HG03066 (cell line): ENCODE results near the gene CMTM1.
A peak's percentile ranks its signal among the peaks of the same experiment; 100 is the strongest.

Source experiments
- ATAC-seq: cut with Tn5 transposase; IDR thresholded peaks from one replicate; pipeline ENCODE4 v1.9.1; 2021; ENCODE audit warnings: low read depth; ENCODE audit not compliant: unreplicated experiment

Gene CMTM1

DNA sequence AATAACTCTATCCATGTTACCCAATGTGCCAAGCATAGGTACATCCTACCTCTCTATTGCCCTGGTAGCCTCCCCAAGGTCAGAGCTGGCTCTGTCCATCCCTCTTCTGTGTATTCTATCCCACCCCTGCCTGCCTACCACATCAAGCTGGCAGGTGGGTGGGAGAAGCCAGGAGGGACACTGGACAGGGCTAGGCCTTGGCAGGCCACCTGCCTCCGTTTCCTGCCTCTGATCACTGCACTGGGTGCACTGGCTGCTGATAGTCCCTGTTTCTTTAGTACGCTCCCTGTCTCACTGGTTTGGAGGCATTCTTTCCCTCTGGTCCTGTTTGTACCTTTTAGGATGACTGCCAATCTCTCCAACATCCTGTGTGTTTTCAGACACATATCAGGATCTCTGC, 29.0 kb upstream of the CMTM1 start:
- ATAC-seq: no peak

DNA sequence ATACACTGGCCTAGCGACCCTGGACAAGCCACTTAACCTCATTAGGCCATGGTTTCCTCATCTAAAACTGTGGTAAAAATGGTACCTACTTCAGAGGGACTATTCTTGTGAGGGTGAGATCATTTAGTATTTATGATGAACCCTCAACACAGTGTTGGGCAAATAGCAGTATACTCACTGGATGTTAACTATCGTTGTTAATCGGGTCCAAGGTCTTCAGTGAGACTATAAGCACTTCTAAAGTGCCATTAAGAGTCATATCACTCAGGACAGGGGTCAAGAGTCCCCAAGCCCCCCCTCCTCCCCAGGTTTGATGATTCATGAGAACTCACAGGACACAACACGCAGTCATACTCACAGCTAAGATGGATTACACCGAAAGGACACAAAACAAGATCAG, 27.3 kb upstream of the CMTM1 start:
- no peak for ATAC-seq

DNA sequence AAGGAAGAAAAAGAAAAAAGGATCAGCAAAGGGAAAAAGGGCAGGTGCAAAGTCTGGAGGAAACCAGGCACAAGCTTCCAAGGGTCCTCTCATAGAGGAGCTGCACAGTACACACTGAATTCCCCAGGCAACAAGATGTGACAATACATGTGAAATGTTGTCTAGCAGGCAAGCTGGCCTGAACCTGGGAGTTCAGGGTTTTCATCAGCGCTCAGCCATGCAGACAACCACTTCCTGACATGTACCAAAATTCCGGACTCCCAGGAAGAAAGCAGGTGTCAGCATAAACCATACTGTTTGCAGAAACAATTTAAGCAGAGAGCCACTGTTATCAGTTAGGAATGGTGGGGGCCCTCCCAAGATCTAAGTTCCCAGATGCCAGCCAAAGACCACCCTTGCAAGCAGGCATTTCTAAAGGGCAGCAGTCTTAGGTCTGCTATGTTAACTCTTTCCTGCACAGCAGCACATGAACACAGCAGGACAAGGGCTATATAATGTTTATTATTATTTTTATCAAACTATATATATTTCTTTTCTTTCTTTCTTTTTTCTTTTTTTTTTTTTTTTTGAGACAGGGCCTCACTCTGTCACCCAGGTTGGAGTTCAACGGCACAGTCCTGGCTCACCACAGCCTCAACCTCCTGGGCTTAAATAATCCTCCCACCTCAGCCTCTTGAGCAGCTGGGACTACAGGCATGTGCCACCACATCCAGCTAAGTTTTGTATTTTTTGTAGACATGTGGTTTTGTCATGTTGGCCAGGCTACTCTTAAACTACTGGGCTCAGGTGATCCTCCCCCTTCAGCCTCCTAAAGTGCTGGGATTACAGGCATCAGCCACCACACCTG, 26.4 kb upstream of the CMTM1 start:
- peak; percentile 76 for ATAC-seq

DNA sequence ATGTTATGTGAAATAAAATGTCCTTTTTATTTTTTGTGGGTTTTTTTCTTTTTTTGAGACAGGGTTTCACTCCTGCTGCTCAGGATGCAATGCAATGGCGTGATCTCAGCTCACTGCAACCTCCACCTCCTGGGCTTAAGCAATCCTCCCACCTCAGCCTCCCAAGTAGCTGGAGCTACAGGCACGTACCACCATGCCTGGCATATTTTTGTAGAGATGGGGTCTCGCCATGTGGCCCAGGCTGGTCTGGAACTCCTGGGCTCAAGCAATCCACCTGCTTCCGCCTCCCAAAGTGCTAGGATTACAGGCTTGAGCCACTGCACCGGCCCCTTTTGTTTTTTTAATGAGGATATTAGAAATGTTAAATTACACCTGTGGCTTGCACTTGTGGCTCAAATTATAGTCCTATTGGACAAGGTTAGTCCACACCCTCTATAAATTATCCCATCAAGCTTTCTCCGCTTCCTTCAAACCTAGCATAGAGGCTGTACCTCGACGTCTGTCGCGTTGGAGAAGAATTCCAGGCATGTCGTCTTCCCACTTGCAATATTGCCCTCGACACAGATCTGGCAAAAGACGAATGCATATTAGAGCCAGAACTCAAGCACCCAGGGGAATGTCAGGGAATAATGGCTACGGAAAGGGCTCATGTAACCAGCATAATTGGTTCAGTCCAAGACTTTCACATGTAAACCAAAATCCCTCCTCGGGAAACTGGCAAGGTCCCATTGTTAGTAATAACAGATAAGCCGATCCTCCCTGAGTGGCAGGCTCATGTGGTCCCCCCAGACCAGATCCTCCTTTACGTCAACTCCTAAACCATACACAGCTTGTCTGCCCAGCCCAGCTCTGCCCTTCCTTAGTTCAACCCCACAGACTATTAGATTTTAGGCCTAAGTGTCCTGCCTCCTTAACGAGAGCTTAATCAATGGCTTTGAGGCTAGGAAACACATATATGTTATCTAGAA, 24.6 kb upstream of the CMTM1 start:
- no peak for ATAC-seq

DNA sequence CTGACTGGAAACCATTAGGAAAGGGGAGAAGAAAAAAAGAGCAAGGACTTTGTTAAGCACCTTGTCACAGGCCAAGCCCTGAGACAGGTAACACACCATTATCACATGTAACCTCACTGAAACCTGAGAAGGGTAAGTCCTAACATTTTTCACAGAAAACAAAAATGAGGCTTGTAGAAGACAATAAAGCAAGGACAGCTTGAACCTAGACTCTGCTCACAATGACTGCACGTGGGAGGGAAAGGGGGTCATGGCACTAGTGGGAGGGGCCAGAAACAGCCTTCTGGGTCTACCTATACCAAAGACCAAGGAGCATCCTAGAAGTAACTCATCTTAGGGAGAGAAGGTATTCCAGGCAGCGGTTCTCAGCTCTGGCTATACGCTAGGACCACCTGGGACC, 23.8 kb upstream of the CMTM1 start:
- no peak for ATAC-seq

DNA sequence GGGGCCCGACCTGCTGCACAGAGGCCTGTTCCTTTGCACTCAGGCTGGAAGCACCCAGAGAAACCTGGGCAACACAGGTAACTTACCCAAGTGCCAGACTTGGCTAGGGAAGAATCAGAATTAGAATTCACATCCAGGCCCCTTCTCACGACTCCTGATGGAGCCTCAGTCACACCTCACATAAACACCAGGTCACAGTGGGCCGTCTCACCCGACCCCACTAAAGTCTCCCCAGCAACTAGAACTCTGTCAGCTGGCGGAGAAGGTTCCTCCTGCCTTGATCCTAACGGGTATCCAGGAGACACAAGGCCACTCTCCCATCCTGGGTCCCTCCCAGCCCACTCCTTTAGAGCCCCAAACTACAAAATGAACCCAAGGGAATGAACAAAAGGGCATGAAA, 22.7 kb upstream of the CMTM1 start:
- no peak for ATAC-seq

DNA sequence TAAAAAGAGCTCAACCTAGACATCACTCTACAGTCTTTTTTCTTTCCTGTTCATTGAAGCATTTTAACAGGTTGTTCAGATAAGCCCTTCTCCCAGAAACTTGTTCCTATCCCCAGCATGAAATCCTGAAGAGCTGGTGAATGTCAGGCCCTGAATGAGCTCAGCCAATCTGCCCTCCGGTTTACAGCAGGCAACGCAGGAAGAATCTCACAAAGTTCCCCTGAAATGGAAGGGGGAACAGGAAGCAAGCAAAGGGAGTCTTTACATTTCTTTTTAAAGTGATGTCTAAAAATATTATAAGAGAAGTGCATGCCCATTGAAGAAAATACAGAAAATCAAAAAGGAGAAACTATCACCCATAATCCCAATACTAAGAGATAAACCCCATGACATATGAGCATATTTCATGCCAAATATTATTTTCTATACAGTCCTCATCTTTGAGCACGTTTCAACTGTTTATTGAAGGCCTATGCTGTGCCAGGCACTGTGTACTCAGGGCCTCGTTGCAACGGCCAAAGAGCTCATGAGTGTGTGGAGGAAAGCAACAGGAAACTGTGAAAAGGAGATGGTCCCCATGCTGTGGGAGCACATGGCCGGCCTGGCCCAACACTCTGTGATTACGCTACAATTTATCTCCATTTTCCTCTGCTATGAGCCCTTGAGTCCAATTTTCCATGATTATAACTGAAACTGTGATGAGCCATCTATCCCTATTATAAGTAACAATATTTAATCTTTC, 22.1 kb upstream of the CMTM1 start:
- ATAC-seq: no peak

DNA sequence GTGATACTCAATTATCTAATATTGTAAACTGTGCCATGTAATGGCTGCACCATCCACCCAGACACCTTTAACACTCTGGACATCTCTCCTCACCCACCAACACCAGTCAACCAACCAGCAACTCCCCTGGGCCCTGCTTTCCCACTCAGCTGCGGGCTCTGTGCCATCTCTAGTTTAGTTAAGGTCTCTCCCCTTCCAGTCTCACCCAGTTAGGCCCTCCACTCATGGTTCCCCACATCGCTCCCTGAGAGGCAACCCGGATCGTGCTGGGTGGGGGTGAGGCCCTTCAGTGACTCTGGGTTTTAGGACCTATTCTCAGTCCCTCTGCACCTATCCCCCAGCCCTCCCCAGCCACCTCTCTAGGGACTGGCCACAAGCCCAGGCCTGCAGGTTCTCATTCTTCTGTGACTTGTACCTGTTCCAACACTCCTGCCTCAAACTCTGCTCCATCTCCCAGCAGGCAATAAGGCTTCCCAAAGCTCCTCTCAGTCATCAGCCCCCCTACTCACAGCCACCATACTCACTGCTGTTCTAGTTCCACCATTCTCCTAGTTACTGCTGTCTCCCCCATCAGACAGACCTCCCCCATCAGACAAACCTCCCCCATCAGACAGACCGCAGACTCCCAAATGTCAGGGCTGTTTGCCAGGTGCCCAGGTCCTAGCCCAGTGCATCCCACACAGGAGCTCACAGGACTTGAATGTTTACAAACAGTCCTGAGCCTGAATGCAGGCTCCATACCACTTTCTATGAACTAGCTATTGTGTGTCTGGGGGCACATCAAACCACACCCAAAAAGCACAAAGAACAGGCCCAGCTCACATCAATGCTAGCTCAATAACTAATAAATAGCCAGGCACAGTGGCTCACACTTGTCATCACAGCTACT, 18.9 kb upstream of the CMTM1 start:
- ATAC-seq: no peak

DNA sequence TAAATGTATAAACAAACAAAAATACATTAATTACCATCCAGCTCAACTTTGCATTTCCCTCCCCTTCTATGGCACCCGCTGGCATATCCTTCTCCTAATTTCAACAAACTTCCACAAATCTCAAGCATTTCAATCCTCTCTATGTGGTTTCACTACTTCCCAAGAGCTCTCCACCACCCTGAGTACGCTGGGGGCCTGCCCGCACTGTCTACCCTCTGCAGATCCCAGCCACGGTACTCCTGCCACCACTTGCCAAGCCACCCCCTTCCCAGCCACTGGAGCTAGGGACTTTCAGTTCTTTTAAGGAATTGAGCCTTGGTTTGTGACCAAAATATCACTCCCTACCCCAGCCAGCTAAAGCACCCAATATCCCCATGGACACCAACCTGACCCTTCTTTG, 18.2 kb upstream of the CMTM1 start:
- ATAC-seq: no peak

DNA sequence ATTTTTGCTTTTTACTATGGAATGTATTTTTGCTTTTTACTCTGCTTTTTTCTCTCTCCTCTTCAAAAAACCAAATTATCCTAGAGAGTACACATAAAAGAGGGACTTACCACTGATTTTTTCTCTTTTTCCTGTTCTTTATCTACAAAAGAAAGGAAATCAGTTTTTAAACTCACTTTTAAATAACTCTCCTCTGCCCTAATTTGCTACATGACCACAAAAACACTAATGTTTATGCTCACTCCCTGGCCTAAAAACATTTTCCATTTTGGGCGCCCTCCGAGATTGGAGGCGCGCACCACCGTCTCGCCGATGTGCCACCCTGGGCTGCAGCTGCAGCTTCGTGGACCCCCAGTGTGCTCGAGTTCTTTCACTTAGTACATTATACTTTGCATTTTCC, 17.4 kb upstream of the CMTM1 start:
- no peak for ATAC-seq

DNA sequence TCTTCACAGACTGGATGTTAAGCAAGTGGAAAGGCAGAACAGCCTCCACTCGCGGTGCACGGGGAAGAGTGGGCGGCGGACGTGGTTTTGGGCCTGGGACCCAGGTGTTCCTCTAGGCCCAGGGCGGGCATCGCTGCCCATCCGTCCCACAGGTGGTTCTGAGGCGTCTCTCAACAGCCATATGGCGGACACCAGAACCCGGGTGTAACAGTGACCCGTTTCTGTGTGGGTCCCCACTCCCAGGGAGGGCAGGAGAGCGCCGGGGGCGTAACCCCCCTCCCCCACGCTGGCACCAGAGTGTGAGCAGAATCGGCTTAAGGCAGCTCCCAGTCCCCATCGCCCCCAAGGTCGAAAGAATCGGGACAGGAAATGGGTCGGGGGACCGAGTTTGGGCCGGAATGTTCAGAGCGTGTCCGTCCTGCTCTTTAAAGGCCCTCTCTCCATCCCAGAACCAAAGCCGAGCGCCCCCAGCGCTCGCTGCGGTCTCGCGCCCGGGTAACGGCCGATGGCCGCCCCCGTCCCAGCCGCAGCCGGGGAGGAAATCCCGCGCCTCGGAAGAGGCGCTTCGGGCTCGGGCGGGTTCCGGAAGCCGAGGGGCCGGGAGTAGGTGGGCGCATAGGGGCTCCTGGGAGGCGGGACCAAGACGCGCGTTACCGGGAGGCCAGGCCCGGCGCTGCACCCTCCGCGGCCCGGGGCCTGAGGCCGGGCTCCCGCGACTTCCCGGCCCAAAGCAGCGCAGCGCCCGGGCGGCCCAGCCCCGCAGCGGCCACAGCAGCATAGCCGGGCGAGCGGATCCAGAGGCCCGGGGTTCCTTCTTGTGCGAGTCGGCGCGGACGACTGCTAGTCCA, 16.7 kb upstream of the CMTM1 start, which contains the start of gene TK2:
Gene TK2 (minus strand): TSS at position 839 of the 848 bp plus-strand sequence. CDS start 61 bp downstream, at position 778.
- ATAC-seq: no peak

DNA sequence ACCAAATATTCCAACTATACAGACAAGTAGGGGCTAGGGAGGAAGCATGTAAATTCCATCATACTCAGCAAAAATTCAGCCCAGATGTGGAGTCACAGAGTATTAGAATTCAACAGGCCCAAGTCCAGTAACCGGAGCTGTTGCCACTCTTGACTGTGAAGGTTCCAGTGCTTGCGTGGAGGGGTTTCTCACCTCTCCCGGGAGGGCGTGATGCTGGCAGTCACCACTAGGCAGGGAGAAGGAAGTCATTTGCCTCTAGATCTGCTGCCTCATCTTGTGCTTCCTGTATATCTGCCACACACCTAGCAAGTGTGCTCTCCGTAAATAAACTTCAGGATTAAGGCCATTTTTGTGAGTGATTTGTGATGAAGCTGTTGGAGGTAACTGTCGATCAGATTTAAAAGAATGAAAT, 14.9 kb upstream of the CMTM1 start:
- no peak for ATAC-seq

DNA sequence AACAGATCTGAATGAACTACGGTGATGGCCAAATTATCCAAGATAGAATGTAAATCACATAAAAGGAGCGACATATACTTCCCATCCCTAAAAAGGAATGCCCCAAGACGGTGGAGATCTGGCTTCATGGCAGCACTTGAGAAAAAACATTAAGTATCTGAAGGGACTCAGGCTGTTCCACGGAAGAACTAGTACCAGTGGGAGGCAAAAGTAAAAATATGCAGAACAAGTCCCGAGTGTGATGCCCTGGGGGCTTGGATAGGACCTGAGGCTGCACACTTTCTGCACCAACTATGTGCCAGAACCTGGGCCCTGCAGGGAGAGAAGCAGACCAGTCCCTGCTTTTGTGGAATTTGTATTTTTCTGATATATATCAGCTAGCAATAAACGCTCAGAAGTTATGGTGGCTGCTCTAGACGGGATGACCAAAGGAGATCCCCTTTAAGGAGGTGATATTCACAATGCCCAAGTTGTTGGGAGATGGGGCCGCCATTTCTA, 14.4 kb upstream of the CMTM1 start:
- peak; percentile 1 for ATAC-seq

DNA sequence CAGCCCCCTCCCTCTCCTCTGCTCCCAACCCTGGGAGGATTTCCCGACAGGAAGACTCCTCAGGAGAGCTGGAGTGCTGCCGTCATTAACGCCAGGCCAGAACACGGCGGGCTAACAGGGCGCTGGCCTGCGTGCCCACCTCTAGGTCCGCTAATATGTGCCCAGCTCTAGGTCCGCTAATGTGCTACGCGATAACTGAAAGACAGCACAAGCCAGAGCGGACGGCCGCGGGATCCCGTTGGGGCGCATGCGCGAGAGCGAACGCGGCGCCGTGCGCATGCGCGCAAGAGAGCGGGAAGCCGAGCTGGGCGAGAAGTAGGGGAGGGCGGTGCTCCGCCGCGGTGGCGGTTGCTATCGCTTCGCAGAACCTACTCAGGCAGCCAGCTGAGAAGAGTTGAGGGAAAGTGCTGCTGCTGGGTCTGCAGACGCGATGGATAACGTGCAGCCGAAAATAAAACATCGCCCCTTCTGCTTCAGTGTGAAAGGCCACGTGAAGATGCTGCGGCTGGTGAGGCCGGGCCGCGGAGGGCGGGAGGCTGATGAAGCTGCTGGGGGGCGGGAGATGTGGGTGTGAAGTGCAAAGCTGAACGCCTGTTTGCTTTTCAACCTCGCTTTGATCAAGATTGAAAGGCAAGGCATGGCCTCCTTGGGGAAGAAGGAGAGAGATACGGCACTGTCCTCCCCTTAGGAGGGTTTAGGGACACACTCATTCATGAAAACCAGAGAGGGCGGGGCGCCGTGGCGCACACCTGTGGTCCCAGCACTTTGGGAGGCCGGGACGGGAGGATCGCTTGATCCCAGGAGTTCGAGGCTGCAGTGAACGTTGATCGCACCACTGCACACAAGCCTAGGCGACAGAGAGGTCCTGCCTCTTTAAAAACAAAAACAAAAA, 13.7 kb upstream of the CMTM1 start, which contains the start of gene CKLF:
Gene CKLF (plus strand): TSS at position 291 of the 892 bp plus-strand sequence. CDS start 140 bp downstream, at position 431.
- peak; percentile 59 for ATAC-seq

DNA sequence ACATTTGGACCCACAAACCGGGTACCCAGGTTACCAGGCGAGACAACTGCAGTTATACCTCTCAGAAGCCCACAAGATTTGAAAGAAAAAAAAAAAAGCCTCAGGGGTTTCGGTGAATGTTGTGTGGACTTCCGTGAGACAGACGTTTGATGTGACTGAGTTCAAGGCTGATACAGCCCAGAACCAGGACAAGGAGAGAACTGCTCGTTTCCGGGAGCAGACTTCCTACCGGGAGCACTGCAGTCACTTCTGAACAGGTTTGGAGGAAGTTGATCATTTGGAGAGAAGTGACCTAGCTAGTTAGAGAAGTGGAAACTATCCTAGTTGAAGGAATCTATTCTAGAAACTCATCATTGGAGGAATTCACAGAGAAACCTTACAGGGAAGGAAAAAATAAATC, 13.0 kb upstream of the CMTM1 start:
- ATAC-seq: no peak

DNA sequence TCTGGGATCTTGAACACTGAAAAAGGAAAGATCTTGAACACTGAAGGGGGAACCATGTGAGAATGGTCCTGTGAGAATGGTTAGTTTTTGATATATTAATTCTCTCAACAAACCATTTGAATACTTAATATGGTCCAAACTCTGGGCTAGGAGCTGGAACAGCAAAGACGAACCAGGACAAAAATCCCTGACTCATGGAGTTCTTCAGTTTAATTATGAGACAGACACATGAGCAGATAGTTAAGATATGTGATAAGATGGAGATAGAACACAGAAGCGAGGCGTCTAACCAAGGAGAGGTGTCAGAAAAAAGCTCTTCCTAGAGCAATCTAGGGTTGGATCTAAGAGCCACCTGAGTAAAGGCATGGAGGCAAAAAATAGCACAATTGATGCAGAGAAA, 12.2 kb upstream of the CMTM1 start:
- ATAC-seq: no peak

DNA sequence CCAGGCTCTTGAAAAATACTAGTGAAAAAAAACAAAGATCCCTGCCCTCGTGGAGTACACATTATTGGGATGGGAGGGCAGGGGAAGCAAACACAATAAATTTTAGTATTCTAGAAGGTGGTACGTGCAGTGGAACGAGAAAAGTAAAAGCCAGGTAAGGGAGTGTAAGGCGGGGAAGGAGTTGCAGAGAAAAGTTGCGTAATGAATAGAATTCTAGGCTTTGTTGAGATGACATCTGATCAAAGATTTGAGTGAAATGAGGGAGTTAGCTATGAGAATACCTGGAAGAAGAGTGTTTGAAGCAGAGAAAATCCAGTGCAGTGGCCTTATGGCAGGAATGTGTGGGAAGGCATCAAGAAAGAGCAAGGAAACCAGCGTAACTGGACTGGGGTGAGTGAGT, 11.7 kb upstream of the CMTM1 start:
- no peak for ATAC-seq

DNA sequence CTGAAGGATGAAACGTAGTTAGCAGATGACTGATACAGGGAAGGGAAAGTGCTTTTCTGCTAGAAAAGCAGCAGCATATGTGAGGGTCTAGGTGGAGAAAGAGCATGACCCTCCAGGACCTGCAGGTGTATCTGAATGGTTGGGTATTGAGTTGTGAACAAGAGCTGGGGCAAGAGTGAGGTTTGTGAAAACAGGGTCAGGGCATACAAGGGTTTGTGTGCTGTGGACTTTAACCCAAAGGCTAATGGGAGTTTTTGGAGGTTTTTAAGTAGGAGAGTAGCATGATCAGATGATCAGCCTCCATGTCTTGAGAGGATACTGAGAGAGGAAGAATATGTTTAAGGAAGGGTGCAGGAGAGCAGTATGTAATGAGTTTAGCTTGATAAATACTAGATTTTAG, 6.1 kb upstream of the CMTM1 start:
- no peak for ATAC-seq
